GM10266 (cell line): ENCODE measurements around the gene OR1D5.
"Not testable (repeated sequence)": the region's sequence is repeated elsewhere in the genome, so short reads cannot be mapped to it uniquely, and the experiment has no call there.

Source experiments
- DNase-seq: peaks from one replicate; pipeline ENCODE4 v3.0.0; 2012; ENCODE audit errors: extremely low spot score
- CTCF ChIP-seq: IDR thresholded peaks from 2 replicates; pipeline ENCODE4 v1.5.1; 2012; ENCODE audit warnings: mild to moderate bottlenecking, low read depth; ENCODE audit not compliant: control insufficient read depth, insufficient read depth; ENCODE audit errors: missing control alignments

OR1D5 gene

GRCh38 chr17:3035256-3035967, 28.0 kb downstream of the OR1D5 start:
- TF ChIP-seq CTCF: no peak

GRCh38 chr17:3034578-3034920, 28.9 kb downstream of the OR1D5 start:
- TF ChIP-seq CTCF: no peak

More at GRCh38 chr17:3035256-3035967, 28.0 kb downstream of the OR1D5 start:
- DNase-seq: no peak

GRCh38 chr17:3033741-3034577, 29.4 kb downstream of the OR1D5 start:
- no peak for DNase-seq
- TF ChIP-seq CTCF: no peak

More at GRCh38 chr17:3034578-3034920, 28.9 kb downstream of the OR1D5 start:
- no peak for DNase-seq

- TF ChIP-seq CTCF: no peak
Observed at GRCh38 chr17:3033248-3033640, 30.2 kb downstream of the OR1D5 start.

GRCh38 chr17:3032258-3033247, 30.9 kb downstream of the OR1D5 start:
- TF ChIP-seq CTCF: no peak
- DNase-seq: no peak

More at GRCh38 chr17:3033248-3033640, 30.2 kb downstream of the OR1D5 start:
- DNase-seq: no peak

- not testable (repeated sequence) for DNase-seq
Observed at GRCh38 chr17:3030852-3031470, 32.4 kb downstream of the OR1D5 start.

GRCh38 chr17:3030096-3030495, 33.3 kb downstream of the OR1D5 start:
- DNase-seq: no peak
- no peak for TF ChIP-seq CTCF
